ENCODE data around the gene PLA2G15.

PLA2G15 gene

DNA sequence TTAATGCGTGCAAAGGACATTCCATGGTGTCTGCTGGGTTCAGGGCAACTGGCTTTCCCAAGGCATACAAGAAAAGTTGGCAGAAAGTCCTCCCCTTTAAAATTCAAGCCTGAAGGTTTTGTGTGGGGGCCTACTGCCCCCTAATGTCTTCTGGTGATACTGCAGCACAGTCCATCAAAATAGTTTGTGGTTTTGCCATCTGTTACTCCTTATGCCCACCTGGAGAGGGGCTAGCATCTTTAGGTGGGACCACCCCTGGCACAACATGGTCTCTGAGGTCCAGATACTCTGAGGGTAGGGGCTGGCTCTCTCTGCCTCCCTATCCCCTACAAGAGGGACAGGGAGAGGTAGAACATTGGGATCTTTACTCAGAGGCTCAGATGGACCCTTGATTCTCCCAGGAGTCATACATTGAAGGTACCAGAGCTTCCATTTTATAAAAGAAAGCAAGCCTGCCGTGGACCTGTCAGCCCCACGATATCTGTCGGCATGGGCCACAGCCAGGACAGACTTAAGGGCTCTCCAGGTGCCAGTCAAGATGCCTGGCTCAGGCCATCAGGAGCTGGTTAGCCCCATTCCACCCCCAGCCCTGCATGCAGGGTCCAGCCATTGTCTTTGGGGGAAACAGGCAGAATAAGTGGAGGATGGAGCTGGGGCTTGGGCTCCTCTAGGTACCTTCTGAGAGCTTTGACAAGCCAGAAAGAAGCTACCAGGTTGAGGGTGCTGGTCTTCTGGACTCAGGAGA lies 15.6 kb upstream of the PLA2G15 start:
- Histone ChIP-seq H3K79me2 (ENCODE audit: control insufficient read depth, low read length) (no peaks in the 10 kb centered on the region), H3K36me3 (ENCODE audit: control insufficient read depth, low read length) (peaks cover 18% of the 10 kb centered on the region), H4K20me1 (ENCODE audit: control insufficient read depth, insufficient read depth, low read depth, low read length) (no peaks in the 10 kb centered on the region), H3F3A (ENCODE audit: control insufficient read depth, insufficient read depth) (peaks cover 9% of the 10 kb centered on the region; the same call in 1 of the 2 replicates), H3K9me3 (ENCODE audit: control insufficient read depth, insufficient read depth, low read length) (no peaks in the 10 kb centered on the region), H3K27me3 (ENCODE audit: control insufficient read depth, low read length) (no peaks in the 10 kb centered on the region), H3K4me3 (ENCODE audit: low read length) (no peak overlapping the region), H3K27ac (ENCODE audit: low read depth, low read length) (no peak overlapping the region), H3K4me1 (ENCODE audit: control insufficient read depth, low read length) (peaks cover 37% of the 10 kb centered on the region), H3K9me2 (replicated peaks; ENCODE audit: control insufficient read depth, low read length) (no peaks in the 10 kb centered on the region), H3K4me2 (ENCODE audit: low read length) (no peak overlapping the region)
- TF ChIP-seq CTCF (IDR thresholded peaks at IDR 0.05; ENCODE audit: low read depth, low read length, poor library complexity, severe bottlenecking) (peak; percentile 92), EZH2phosphoT487 (IDR thresholded peaks at IDR 0.05; ENCODE audit: borderline replicate concordance, low read length) (no peak)

GRCh38 chr16:68230176-68230571 lies 15.0 kb upstream of the PLA2G15 start:
- H4K20me1 ChIP-seq (ENCODE audit: control insufficient read depth, insufficient read depth, low read depth, low read length) = no peaks in the 10 kb centered on the region
- no peaks in the 10 kb centered on the region for H3K9me3 ChIP-seq (ENCODE audit: control insufficient read depth, insufficient read depth, low read length)
- no peak overlapping the region for H3K4me2 ChIP-seq (ENCODE audit: low read length)
- H3K36me3 ChIP-seq (ENCODE audit: control insufficient read depth, low read length) = peaks cover 18% of the 10 kb centered on the region
- peaks cover 9% of the 10 kb centered on the region; the same call in 1 of the 2 replicates for H3F3A ChIP-seq (ENCODE audit: control insufficient read depth, insufficient read depth)
- no peak for TF ChIP-seq CTCF (IDR thresholded peaks at IDR 0.05; ENCODE audit: low read depth, low read length, poor library complexity, severe bottlenecking)
- no peak for TF ChIP-seq EZH2phosphoT487 (IDR thresholded peaks at IDR 0.05; ENCODE audit: borderline replicate concordance, low read length)
- no peaks in the 10 kb centered on the region for H3K79me2 ChIP-seq (ENCODE audit: control insufficient read depth, low read length)
- H3K9me2 ChIP-seq (replicated peaks; ENCODE audit: control insufficient read depth, low read length) = no peaks in the 10 kb centered on the region
- H3K27me3 ChIP-seq (ENCODE audit: control insufficient read depth, low read length) = no peaks in the 10 kb centered on the region
- no peak overlapping the region for H3K4me3 ChIP-seq (ENCODE audit: low read length)
- H3K27ac ChIP-seq (ENCODE audit: low read depth, low read length) = no peak overlapping the region
- peaks cover 37% of the 10 kb centered on the region for H3K4me1 ChIP-seq (ENCODE audit: control insufficient read depth, low read length)

GRCh38 chr16:68230956-68231355 lies 14.2 kb upstream of the PLA2G15 start:
- Histone ChIP-seq H3K4me2 (ENCODE audit: low read length) (no peak overlapping the region), H4K20me1 (ENCODE audit: control insufficient read depth, insufficient read depth, low read depth, low read length) (no peaks in the 10 kb centered on the region), H3K79me2 (ENCODE audit: control insufficient read depth, low read length) (no peaks in the 10 kb centered on the region), H3K9me3 (ENCODE audit: control insufficient read depth, insufficient read depth, low read length) (no peaks in the 10 kb centered on the region), H3K36me3 (ENCODE audit: control insufficient read depth, low read length) (peaks cover 14% of the 10 kb centered on the region), H3K9me2 (replicated peaks; ENCODE audit: control insufficient read depth, low read length) (no peaks in the 10 kb centered on the region), H3K27ac (ENCODE audit: low read depth, low read length) (no peak overlapping the region), H3K4me1 (ENCODE audit: control insufficient read depth, low read length) (peaks cover 36% of the 10 kb centered on the region), H3F3A (ENCODE audit: control insufficient read depth, insufficient read depth) (peaks cover 9% of the 10 kb centered on the region; the same call in 1 of the 2 replicates), H3K4me3 (ENCODE audit: low read length) (no peak overlapping the region), H3K27me3 (ENCODE audit: control insufficient read depth, low read length) (no peaks in the 10 kb centered on the region)
- TF ChIP-seq EZH2phosphoT487 (IDR thresholded peaks at IDR 0.05; ENCODE audit: borderline replicate concordance, low read length) (no peak), CTCF (IDR thresholded peaks at IDR 0.05; ENCODE audit: low read depth, low read length, poor library complexity, severe bottlenecking) (no peak)
